Right lobe of liver (tissue), 6 donors: Measurements from ENCODE around the gene CDKN3. TPM values are rescaled to one million over a fixed set of nuclear protein-coding genes. Genes with fewer than 3 reads are reported as not detected.
"Not testable (repeated sequence)": the region's sequence is repeated elsewhere in the genome, so short reads cannot be mapped to it uniquely, and the experiment has no call there.

Experiments used
- ATAC-seq, 4 donors: fragments of 200-7000 bp; cut with Tn5 transposase; one replicate each; pipeline ENCODE4 v1.9.1; 2020; ENCODE audit warnings: mild to moderate bottlenecking in 4 of 4, moderate library complexity in 4 of 4
- DNase-seq, 3 donors: peaks; one replicate each; pipeline ENCODE4 v3.0.0-alpha.2; 2020
- H3K27ac ChIP-seq, 3 donors: fragments of 200-600 bp; one replicate each; pipeline ENCODE4 v1.8.0; 2022
- H3K27me3 ChIP-seq, 2 donors: fragments of 200-600 bp; one replicate each; pipeline ENCODE4 v1.8.0; 2022
- H3K36me3 ChIP-seq, 4 donors: fragments of 200-600 bp; sonication (generic) in 1 of 4; one replicate each; pipeline versions ENCODE4 v1.5.1 to v1.8.0; 2017 to 2022; ENCODE audit warnings: control low read depth in 1 of 4
- H3K4me1 ChIP-seq, 4 donors: fragments of 200-600 bp; sonication (generic) in 1 of 4; one replicate each; pipeline versions ENCODE4 v1.5.1 to v1.8.0; 2017 to 2022; ENCODE audit warnings: control low read depth in 1 of 4
- H3K4me3 ChIP-seq, 3 donors: fragments of 200-600 bp; one replicate each; pipeline ENCODE4 v1.8.0; 2022
- H3K9me3 ChIP-seq, 4 donors: fragments of 200-600 bp; sonication (generic) in 1 of 4; one replicate each; pipeline versions ENCODE4 v1.5.1 to v1.8.0; 2017 to 2022; ENCODE audit warnings: control low read depth in 1 of 4
- POLR2A ChIP-seq: fragments of 450-650 bp; IDR thresholded peaks from one replicate; pipeline ENCODE4 v1.6.1; 2017; ENCODE audit warnings: antibody characterized with exemption, mild to moderate bottlenecking
- WGBS: methylation state at CpG from one replicate; pipeline ENCODE4 v1.1.6; 2018; ENCODE audit warnings: low coverage, low lambda C conversion rate; ENCODE audit not compliant: insufficient coverage; ENCODE audit errors: missing lambda C conversion rate; 5-methylcytosine and 5-hydroxymethylcytosine counted together
- intact Hi-C, 2 donors: fragments of 100-400 bp; cut with DNase I; formaldehyde crosslinking; loops; one replicate each; pipeline versions ENCODE4 v1.11.2 to v1.14.1; 2022
- total RNA-seq, 6 experiments: library from RNA; depleted of rRNA in 2 of 6; stranded (reverse); fragments of >200 nt in 2 of 6; fragmentation: NEBNext Ultra II Directional in 3 of 6; extraction: Animal tissue kit (Norgen Biotek cat#: 25700) in 3 of 6; gene quantifications; one replicate each; pipeline versions ENCODE4 v1.1.0 to v1.2.4, GENCODE V29; 2016 to 2023
- TF ChIP-seq, protein P1 (sequence below), 4 donors: fragments of 200-600 bp in 3 of 4; fragments of 450-650 bp in 1 of 4; IDR thresholded peaks; one replicate each; pipeline versions ENCODE4 v1.5.1 to v1.8.0; 2016 to 2022; ENCODE audit warnings: antibody characterized with exemption in 4 of 4, mild to moderate bottlenecking in 2 of 4
- donor health status: DM: no; HTN: yes; CAD: no.
- donor health status: DM: no; HTN: no; CAD: no.
- donor health status: DM: no; HTN: no; CAD: no.
- donor health status: DM: no; HTN: yes; CAD: no.
- donor health status: DM: no; HTN: yes; CAD: no.

The CDKN3 gene
- total RNA-seq, 6 experiments from 2014 or later = 0.59 to 7.3 (median 2.4) TPM; not detected in 1

DNA sequence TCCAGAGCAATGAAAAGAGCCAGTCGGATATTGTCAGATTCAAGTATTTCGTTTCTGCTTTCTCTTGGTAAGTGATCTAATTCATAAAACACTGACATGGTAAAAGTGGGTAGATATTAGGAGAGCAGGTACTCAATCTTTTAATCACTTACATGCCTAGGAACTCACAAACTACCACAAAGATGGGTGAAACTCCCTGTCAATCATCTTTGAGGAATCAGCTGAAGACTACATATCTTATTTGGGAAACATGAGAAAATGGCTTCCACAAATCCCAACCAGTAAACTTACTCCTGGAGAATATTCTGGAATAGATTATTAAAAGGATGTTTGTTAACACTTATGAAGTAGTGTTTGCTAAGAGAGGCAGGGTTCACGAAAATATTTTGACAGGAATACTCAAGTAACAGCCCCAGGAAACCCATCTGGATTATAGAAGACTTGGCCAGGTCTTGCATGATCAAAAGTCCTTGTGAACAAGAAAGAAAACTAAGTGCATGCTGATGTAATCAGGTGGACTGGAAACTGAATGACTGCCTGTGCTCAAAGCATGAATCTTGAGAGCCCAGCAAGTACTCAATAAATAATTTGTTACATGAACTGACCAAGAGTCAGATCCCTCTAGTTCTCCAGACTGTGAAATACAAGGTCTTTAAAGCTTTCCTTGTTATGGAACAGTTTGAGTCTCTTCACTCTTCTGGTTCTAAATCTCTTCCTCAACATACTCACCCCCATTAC, 28.9 kb downstream of the CDKN3 start:
- intact Hi-C loops = no loop called here
- no peak overlapping the region for H3K27ac ChIP-seq
- ATAC-seq (no peak), DNase-seq (no peak)
- TF ChIP-seq, protein P1, sequence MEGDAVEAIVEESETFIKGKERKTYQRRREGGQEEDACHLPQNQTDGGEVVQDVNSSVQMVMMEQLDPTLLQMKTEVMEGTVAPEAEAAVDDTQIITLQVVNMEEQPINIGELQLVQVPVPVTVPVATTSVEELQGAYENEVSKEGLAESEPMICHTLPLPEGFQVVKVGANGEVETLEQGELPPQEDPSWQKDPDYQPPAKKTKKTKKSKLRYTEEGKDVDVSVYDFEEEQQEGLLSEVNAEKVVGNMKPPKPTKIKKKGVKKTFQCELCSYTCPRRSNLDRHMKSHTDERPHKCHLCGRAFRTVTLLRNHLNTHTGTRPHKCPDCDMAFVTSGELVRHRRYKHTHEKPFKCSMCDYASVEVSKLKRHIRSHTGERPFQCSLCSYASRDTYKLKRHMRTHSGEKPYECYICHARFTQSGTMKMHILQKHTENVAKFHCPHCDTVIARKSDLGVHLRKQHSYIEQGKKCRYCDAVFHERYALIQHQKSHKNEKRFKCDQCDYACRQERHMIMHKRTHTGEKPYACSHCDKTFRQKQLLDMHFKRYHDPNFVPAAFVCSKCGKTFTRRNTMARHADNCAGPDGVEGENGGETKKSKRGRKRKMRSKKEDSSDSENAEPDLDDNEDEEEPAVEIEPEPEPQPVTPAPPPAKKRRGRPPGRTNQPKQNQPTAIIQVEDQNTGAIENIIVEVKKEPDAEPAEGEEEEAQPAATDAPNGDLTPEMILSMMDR (IDR thresholded peaks at IDR 0.05) = no peak
- TF ChIP-seq POLR2A = no peak
- no peaks in the 10 kb centered on the region for H3K9me3 ChIP-seq
- WGBS = 89% methylated on average over 3 of the region's 3 CpGs
- H3K4me1 ChIP-seq = peaks cover 0 to 6% (median 0%) of the 10 kb centered on the region in 4 donors
- H3K27me3 ChIP-seq = no peaks in the 10 kb centered on the region
- no peak overlapping the region for H3K4me3 ChIP-seq
- H3K36me3 ChIP-seq = peaks cover 6 to 50% (median 17%) of the 10 kb centered on the region in 4 donors

DNA sequence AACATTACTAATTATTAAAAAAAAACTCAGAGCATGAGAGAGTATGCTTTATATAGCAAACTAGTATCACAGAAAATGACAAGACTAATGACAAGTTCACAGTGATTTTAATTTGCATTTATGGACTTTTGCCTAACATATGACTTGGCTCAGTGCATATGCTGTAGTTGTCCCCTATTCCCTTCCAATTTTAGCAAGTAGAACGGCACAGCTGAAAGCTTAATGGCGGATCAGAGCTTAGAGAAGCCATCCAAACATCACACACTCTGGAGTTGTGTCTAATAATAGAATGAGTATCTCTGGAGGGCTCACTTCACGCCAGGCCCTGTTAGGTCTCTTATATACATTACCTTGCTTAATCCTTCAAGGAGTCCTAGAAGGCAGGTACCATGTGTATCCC, 31.1 kb downstream of the CDKN3 start:
- Histone ChIP-seq H3K36me3 (peaks cover 6 to 50% (median 17%) of the 10 kb centered on the region in 4 donors), H3K27ac (no peak overlapping the region), H3K4me1 (peaks cover 0 to 13% (median 0%) of the 10 kb centered on the region in 4 donors), H3K9me3 (no peaks in the 10 kb centered on the region), H3K4me3 (no peak overlapping the region), H3K27me3 (no peaks in the 10 kb centered on the region)
- no peak for ATAC-seq
- no peak for DNase-seq
- TF ChIP-seq POLR2A = no peak
- TF ChIP-seq, protein P1 (IDR thresholded peaks at IDR 0.05) = no peak
- intact Hi-C loops = no loop called here
- WGBS = 25% methylated on average over 1 of the region's 3 CpGs

DNA sequence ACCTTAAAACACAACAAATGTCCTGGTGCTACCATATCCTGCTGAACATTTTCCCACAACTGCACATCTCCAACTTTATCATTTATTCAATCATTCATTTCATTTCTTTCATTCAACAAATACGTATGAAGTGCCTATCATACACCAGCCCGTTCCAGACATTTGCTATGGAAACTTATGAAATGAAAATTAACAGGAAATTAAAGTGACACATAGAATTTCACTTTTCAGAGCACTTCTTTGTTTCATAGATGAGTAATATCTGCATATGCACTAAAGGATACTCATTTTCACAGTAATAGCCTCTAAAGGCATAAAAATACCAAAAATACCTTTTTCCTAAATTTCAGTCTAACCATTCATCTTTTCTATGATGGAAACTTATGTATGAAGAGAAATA, 31.7 kb downstream of the CDKN3 start:
- DNase-seq (no peak), ATAC-seq (no peak)
- TF ChIP-seq, protein P1 (IDR thresholded peaks at IDR 0.05) = no peak
- TF ChIP-seq POLR2A = no peak
- H3K27me3 ChIP-seq = no peaks in the 10 kb centered on the region
- intact Hi-C loops = no loop called here
- peaks cover 0 to 17% (median 0%) of the 10 kb centered on the region in 4 donors for H3K4me1 ChIP-seq
- H3K9me3 ChIP-seq = no peaks in the 10 kb centered on the region
- no peak overlapping the region for H3K4me3 ChIP-seq
- H3K36me3 ChIP-seq = peaks cover 6 to 50% (median 17%) of the 10 kb centered on the region in 4 donors
- WGBS = 78% methylated on average over 2 of the region's 2 CpGs
- no peak overlapping the region for H3K27ac ChIP-seq

DNA sequence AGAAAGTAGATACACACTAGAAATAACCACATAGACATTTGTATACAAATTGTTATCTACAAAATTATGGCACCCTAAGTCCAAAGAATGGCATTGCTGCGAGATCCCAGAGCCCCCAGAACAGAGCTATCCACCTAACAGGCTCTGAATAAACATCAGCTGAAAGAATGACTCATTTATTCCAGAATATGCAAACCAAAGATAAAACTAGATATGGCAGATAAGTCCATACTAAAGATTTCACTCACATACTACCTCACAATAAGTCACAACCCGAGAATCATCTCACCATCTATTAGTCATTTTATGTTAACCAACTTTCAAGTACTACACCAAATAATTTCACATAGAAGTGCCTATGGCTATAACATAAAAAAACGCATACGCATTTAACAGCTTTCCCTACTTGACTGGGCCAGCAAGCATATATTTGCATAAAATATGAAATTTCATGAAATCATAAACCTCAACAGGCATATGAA, 38.7 kb downstream of the CDKN3 start:
- Histone ChIP-seq H3K36me3 (peaks cover 0 to under 1% (median 0%) of the 10 kb centered on the region in 4 donors), H3K27ac (no peak overlapping the region), H3K4me3 (no peak overlapping the region), H3K27me3 (no peaks in the 10 kb centered on the region), H3K9me3 (no peaks in the 10 kb centered on the region), H3K4me1 (peaks cover 0 to 68% (median 5%) of the 10 kb centered on the region in 4 donors)
- ATAC-seq = peak in 1 of 4 donors; percentile 45
- DNase-seq = no peak
- intact Hi-C loops = no loop called here
- no peak for TF ChIP-seq POLR2A
- TF ChIP-seq, protein P1 (IDR thresholded peaks at IDR 0.05) = no peak
- 76% methylated on average over 4 of the region's 4 CpGs for WGBS

DNA sequence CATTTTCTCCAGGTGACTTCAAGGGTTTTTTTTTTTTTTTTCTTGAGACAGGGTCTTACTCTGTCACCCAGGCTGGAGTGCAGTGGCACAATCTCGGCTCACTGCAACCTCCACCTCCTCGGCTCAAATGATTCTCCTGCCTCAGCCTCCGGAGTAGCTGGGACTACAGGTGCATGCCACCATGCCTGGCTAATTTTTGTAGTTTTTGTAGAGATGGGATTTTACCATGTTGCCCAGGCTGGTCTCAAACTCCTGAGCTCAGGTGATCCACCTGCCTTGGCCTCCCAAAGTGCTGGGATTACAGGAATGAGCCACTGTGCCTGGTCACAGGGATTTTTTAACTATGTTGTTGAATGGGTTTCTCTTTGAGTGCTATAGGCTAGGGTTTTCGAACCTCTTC, 41.1 kb downstream of the CDKN3 start:
- H3K36me3 ChIP-seq, H3K9me3 ChIP-seq, H3K4me3 ChIP-seq, H3K27ac ChIP-seq, ATAC-seq, H3K27me3 ChIP-seq, DNase-seq, intact Hi-C loops: not testable (repeated sequence)
- WGBS = 93% methylated on average over 4 of the region's 4 CpGs
- peaks cover 0 to 65% (median 5%) of the 10 kb centered on the region in 4 donors for H3K4me1 ChIP-seq
